ENCODE measurements around the gene DNAJC19.

DNA sequence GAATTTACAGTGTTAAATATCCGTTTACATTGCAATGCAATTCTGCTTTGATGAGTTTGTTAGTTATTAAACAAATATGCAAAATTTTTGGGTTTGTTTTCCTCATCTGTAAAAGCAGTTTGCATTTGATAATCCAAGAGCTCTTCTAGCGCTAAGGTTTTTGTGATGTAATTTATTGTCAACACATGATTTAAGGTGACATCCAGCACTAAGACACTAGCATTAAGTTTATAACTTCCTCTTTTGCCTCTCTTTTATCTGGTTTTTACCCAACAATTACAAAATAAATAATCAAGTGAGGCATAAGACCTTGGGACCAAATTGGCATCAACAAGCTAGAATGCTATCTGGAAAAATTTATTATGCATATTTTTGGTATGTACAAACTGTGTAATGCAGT is 969 bp upstream of the DNAJC19 start:
- TF ChIP-seq SIN3A (IDR thresholded peaks at IDR 0.05; ENCODE audit: borderline replicate concordance, insufficient read depth, low read length) (no peak), POLR2AphosphoS5 (IDR thresholded peaks at IDR 0.05; ENCODE audit: low read depth, low read length) (no peak), REST (IDR thresholded peaks at IDR 0.05; ENCODE audit: insufficient read depth in 1 of 2, low read depth in 2 of 2, low read length in 2 of 2) (no peak), TAF1 (IDR thresholded peaks at IDR 0.05; ENCODE audit: borderline replicate concordance, insufficient read depth, low read length) (no peak)

Data from PFSK-1 (cell line).